ENCODE data around the gene AKAP7.
"Not testable (repeated sequence)": the region's sequence is repeated elsewhere in the genome, so short reads cannot be mapped to it uniquely, and the experiment has no call there.

AKAP7 gene

DNA sequence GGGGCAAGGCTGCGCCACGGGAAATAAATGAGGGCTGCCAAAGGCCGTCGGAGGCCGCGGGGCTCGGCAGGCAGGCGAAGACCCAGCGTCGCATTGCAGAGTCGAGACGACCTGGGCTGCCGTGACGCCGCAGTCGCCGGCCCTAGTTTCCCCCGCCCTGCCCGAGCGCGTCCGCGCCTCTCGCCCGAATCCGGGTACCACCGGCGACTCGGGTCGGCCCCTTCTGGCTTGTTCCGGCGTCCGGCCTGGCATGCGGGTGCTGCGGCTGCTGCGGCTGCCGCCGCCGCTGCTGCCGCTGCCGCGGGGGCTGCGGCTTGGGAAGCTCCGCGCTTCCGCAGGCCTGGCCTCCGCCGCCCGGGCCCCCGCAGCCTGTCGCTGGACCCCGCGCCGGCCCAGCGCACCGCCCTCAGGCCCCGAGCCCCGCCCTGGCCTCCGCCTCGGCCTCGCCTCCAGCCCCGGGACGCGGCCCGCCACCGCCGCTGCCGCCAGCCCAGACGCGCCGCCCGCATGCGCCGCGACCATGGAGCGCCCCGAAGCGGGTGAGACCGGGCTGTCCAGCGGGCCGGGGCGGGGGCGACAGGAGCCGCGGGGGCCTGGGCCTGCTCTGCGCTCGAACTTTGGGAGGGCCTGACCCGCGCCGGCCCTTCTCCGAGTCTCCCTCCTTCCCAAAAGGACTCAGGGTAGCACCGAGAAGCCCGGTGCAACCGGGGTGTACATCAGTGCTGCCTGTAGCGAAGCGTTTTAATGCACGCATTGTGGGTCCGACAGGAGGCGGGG, at the start of gene AKAP7:
Gene AKAP7, plus strand, starts transcription at position 224 of the 777 bp plus-strand sequence. Its CDS starts 297 bp downstream, at position 521.
- DNase-seq: peak; percentile 80

- peak; percentile 82 for DNase-seq
These were observed 44.9 kb upstream of the AKAP7 start for GRCh38 chr6:131090339-131090738.

GRCh38 chr6:131091944-131092343, 43.3 kb upstream of the AKAP7 start:
- DNase-seq: not testable (repeated sequence)

GRCh38 chr6:131093334-131093733, 41.9 kb upstream of the AKAP7 start:
- DNase-seq: no peak

GRCh38 chr6:131096786-131097185, 38.5 kb upstream of the AKAP7 start:
- no peak for DNase-seq

DNA sequence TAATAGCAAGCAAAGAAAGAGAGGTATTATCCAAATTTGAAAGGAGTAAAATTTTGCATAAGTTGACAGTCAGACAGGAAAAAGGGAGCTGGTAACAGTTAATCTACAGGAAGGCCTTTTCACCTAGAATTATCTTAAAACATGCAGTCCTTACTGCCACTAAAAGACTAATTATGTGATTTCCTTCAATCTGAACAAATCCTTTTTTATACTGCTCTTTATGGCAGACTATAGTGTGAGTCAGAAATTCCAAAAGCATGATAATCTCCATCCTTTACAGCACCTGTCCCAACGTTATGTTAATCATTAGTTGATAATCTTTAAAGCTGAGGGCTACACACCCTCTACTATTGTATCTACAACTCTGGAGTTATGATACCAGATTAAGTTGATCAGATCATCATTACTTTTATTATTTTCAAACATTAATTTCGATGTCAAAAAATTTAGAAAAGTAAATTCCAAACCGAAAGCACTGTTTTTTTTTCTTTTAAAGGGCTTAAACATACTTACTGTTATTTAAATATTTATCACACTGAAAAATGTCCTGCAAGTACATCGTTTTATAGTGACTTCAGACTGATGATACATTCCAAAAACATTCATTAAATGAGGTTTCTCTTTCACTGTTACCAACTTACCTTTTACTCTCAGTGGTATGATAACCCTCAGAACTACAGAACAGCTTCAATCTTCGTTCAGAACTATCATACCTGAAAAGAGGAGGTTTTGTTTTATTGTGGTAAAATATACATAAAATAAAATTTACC, 33.2 kb upstream of the AKAP7 start:
- no peak for DNase-seq

DNA sequence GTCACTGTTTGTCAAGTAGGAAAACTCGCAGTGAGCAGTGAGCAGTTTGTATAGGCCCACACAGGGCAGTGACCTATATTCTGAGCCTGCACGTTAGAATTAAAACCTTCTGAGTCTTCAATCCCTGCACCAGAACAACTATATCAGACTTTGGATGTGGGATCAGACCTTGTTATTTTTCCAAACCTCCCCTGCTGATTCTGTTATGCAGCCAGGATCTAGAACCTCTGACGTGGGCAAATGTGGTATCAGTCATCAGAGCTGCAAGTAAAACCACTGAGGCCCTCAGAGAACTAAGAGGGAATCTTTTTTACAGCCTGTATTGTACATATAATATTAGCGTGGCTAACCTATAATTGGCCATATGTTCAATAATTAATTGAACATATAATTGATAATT, 32.0 kb upstream of the AKAP7 start:
- no peak for DNase-seq

GRCh38 chr6:131103901-131104300, 31.4 kb upstream of the AKAP7 start:
- DNase-seq: peak; percentile 27

GRCh38 chr6:131107151-131107550, 28.1 kb upstream of the AKAP7 start:
- DNase-seq: peak; percentile 76

DNA sequence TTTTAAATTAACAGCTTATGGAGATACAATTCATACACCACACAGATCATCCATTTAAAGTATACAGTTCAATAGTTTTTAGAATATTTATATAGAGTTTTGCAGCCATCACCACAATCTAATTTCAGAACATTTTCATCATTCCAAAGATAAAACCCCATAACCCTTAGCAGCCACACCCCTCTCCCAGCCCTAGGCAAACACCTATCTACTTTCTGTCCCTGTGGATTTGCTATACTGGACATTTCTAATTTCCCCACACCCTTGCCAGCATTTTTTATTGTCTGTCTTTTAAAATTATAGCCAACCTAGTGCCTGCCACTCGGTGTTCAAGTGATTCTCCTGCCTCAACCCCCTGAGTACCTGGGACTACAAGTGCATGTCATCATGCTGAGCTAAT, 23.0 kb upstream of the AKAP7 start:
- no peak for DNase-seq

- no peak for DNase-seq
These were observed 19.6 kb upstream of the AKAP7 start for GRCh38 chr6:131115651-131116050.

GRCh38 chr6:131116321-131116720, 18.9 kb upstream of the AKAP7 start:
- no peak for DNase-seq

- DNase-seq: peak; percentile 89
These were observed 18.4 kb upstream of the AKAP7 start for GRCh38 chr6:131116755-131117360.

DNA sequence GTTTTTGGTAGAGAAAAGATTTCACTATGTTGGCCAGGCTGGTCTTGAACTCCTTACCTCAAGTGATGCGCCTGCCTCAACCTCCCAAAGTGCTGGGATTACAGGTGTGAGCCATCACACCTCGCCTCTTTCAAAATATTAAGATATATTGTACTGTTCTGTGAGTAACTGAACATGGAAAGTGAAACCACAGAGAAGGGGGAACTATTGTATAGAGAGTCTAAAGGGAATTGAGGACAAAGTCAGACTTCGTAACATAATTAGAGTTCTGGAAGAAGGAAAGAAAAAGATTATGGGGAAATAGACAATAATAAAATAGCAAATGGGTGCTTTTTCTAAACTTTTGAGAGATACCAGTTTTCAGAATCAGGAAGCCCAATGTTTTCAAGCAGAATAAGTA, 17.4 kb upstream of the AKAP7 start:
- no peak for DNase-seq

DNA sequence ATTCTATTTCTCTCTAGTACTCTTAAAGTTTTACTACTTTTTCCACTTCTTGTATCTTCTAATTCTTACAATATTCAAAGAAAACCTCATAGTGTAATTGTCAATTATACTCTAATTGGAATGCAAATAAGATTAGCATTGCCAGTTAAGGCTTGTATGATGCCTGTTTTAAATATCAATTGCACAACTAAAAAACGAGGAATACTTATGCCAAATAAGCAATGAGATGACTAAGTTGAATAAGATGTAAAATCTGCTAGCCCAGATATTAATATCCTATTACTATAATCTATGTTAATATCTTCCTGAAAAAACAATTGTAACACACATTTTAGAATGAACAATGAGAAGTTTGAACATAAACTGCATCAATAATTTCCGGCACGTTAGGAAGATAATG, 13.3 kb upstream of the AKAP7 start:
- DNase-seq: no peak

GRCh38 chr6:131122516-131122915, 12.8 kb upstream of the AKAP7 start:
- no peak for DNase-seq

GRCh38 chr6:131124336-131125071, 10.8 kb upstream of the AKAP7 start:
- no peak for DNase-seq

DNA sequence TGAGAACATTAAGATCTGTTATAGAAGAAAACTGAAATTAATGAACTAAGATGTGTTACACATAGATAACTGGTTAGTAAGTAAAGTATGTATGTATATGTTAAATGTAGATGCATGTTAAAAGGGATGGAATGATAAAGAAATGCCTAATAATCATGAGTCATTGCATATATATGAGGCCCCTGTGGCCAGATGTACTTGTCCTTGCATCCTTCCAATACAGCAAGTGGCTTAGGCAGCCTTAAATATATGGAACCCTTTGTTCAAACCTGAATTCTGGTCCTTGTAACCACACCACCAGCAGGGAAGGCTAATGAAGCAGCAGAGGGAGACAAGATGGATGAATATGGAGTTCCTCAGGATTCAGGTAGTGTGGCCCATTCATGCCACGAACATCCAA, 9.8 kb upstream of the AKAP7 start:
- DNase-seq: no peak

DNA sequence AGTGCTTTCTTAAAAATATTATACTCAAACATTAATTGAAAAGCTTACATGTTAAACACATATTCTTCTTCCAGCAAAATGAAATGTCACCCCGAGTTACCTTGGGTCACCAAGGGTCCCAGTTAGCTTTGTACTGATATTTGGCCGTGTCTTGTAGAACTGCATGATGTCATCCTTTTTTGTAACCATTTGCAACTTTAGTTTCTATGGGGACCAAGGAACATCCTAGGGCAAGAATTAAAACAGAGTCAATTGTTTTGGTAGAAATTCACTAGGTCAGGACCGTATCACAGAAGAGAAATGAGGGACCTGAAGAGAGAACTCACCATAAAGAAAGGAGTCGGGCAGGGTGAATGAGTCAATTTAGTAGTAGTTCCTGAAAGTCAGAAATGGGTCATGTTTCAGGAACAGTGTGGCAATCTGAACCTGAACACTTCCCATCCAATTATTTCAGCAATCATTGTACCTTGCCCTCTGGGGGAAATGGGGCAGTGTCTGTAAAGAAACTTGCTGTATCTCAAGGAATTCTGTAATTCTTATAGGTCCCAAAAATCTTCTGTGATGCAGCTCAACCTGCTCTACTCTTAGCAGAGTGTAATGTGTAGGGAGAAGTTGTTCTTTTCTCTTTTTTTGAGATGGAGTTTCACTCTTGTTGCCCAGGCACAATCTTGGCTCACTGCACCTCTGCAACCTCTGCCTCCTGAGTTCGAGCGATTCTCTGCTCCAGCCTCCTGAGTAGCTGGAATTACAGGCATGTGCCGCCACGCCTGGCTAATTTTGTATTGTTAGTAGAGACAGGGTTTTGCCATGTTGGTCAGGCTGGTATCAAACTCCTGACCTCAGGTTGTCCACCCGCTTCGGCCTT, 5.3 kb upstream of the AKAP7 start:
- peak; percentile 58 for DNase-seq

GRCh38 chr6:131130554-131130940, 4.7 kb upstream of the AKAP7 start:
- DNase-seq: no peak

- DNase-seq: no peak
These were observed 2.9 kb upstream of the AKAP7 start for GRCh38 chr6:131132360-131132759.
